Measurements from ENCODE around the gene ANKHD1.
"Not testable (repeated sequence)": the region's sequence is repeated elsewhere in the genome, so short reads cannot be mapped to it uniquely, and the experiment has no call there.

The ANKHD1 gene

DNA sequence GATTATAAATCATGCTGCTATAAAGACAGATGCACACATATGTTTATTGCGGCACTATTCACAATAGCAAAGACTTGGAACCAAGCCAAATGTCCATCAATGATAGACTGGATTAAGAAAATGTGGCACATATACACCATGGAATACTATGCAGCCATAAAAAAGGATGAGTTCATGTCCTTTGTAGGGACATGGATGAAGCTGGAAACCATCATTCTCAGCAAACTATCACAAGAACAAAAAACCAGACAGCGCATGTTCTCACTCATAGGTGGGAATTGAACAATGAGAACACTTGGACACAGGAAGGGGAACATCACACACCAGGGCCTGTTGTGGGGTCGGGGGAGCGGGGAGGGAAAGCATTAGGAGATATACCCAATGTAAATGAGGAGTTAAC is 55.7 kb downstream of the ANKHD1 start:
- CTCF ChIA-PET, result not testable (repeated sequence)

DNA sequence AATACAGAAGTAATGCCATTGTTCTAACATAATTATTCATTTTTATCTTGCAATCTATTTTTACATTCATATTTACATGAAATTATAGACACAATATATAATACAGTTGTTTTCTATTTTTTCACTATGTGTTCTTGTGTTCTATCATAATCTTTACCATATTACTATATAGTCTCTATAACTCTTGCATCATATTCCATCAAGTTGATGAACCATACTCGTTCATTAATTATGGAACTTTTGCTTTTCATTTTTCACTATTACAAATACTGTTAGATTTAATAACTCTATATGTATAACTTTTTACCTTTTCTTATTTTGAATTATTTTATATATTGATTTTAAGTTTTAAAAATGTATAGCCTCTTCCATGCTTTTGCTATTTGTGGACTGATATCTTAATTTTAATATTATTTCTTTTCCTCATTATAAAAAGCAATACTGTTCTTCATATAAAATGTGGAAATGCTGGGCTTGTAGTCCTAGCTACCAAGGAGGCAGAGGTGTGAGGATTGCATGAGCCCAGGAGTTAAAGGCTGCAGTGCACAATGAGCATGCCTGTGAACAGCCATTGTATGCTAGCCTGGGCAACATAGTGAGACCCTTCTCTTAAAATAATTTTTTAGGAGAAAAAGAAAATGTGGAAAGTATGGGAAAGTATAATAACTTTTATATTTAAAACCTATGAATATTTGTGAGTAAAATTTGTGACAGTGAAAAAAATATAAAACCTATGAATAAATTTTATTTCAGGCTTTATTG is 65.5 kb downstream of the ANKHD1 start:
- DNase-seq, result no peak
- no peaks in the 10 kb centered on the region for H3K27me3 ChIP-seq (replicated peaks in 2 of 5; ENCODE audit: control insufficient read depth in 4 of 5, insufficient read depth in 5 of 5, low read length in 4 of 5)
- ChIA-PET POLR2A (no interaction called here), CTCF (no interaction called here)
- H3K27ac ChIP-seq (ENCODE audit: insufficient read depth in 1 of 2, low read depth in 1 of 2, low read length in 2 of 2, poor library complexity in 1 of 2, severe bottlenecking in 2 of 2), result no peak overlapping the region
- H3K4me1 ChIP-seq (ENCODE audit: control extremely low read depth in 1 of 4, control insufficient read depth in 4 of 4, insufficient read depth in 4 of 4, low read length in 3 of 4), result no peaks in the 10 kb centered on the region
- H3K9me3 ChIP-seq (ENCODE audit: control extremely low read depth in 1 of 5, control insufficient read depth in 4 of 5, insufficient read depth in 2 of 5, low read depth in 1 of 5, low read length in 4 of 5), result no peaks in the 10 kb centered on the region
- no peak overlapping the region for H3K4me3 ChIP-seq (ENCODE audit: control insufficient read depth in 1 of 7, extremely low read depth in 1 of 7, insufficient read depth in 4 of 7, low read depth in 2 of 7, low read length in 6 of 7)
- no CpG with 5 or more reads among the region's 1 CpG for WGBS (ENCODE audit: insufficient coverage)
- peaks cover 7 to 43% (median 25%) of the 10 kb centered on the region in 4 experiments for H3K36me3 ChIP-seq (ENCODE audit: control insufficient read depth in 4 of 4, insufficient read depth in 4 of 4, low read length in 3 of 4)

More for the DNA sequence above, 55.7 kb downstream of the ANKHD1 start:
- no CpG with 5 or more reads among the region's 4 CpGs for WGBS (ENCODE audit: insufficient coverage)
- POLR2A ChIA-PET; H3K27me3 ChIP-seq (replicated peaks in 2 of 5; ENCODE audit: control insufficient read depth in 4 of 5, insufficient read depth in 5 of 5, low read length in 4 of 5); DNase-seq; H3K4me3 ChIP-seq (ENCODE audit: control insufficient read depth in 1 of 7, extremely low read depth in 1 of 7, insufficient read depth in 4 of 7, low read depth in 2 of 7, low read length in 6 of 7); H3K27ac ChIP-seq (ENCODE audit: insufficient read depth in 1 of 2, low read depth in 1 of 2, low read length in 2 of 2, poor library complexity in 1 of 2, severe bottlenecking in 2 of 2); H3K4me1 ChIP-seq (ENCODE audit: control extremely low read depth in 1 of 4, control insufficient read depth in 4 of 4, insufficient read depth in 4 of 4, low read length in 3 of 4); H3K9me3 ChIP-seq (ENCODE audit: control extremely low read depth in 1 of 5, control insufficient read depth in 4 of 5, insufficient read depth in 2 of 5, low read depth in 1 of 5, low read length in 4 of 5): not testable (repeated sequence)
- H3K36me3 ChIP-seq (ENCODE audit: control insufficient read depth in 4 of 4, insufficient read depth in 4 of 4, low read length in 3 of 4), result peaks cover 5 to 31% (median 21%) of the 10 kb centered on the region in 4 experiments

DNA sequence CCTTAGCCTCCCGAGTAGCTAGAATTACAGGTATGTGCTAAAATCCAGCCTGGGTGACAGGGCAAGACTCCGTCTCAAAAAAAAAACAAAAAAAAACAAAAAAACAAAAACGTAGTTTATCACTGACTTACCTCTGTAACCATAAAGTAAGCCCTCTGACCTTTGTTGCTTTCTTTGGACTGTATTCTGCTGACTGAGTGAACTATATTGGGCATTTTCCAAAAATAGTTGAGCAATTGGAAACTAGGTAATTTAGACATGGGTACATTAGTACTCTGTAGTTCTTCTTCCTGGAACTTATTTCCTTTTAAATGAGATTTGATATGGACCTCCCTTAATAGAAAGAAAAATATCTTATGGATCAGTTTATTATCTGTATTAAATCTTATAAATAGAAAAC is 66.6 kb downstream of the ANKHD1 start:
- ChIA-PET CTCF (no interaction called here), POLR2A (no interaction called here)
- H3K27ac ChIP-seq (ENCODE audit: insufficient read depth in 1 of 2, low read depth in 1 of 2, low read length in 2 of 2, poor library complexity in 1 of 2, severe bottlenecking in 2 of 2), result no peak overlapping the region
- no peaks in the 10 kb centered on the region for H3K27me3 ChIP-seq (replicated peaks in 2 of 5; ENCODE audit: control insufficient read depth in 4 of 5, insufficient read depth in 5 of 5, low read length in 4 of 5)
- no peak overlapping the region for H3K4me3 ChIP-seq (ENCODE audit: control insufficient read depth in 1 of 7, extremely low read depth in 1 of 7, insufficient read depth in 4 of 7, low read depth in 2 of 7, low read length in 6 of 7)
- peaks cover 7 to 44% (median 24%) of the 10 kb centered on the region in 4 experiments for H3K36me3 ChIP-seq (ENCODE audit: control insufficient read depth in 4 of 4, insufficient read depth in 4 of 4, low read length in 3 of 4)
- DNase-seq, result no peak
- H3K9me3 ChIP-seq (ENCODE audit: control extremely low read depth in 1 of 5, control insufficient read depth in 4 of 5, insufficient read depth in 2 of 5, low read depth in 1 of 5, low read length in 4 of 5), result no peaks in the 10 kb centered on the region
- 100% methylated on average over 1 of the region's 3 CpGs for WGBS (ENCODE audit: insufficient coverage)
- no peaks in the 10 kb centered on the region for H3K4me1 ChIP-seq (ENCODE audit: control extremely low read depth in 1 of 4, control insufficient read depth in 4 of 4, insufficient read depth in 4 of 4, low read length in 3 of 4)

DNA sequence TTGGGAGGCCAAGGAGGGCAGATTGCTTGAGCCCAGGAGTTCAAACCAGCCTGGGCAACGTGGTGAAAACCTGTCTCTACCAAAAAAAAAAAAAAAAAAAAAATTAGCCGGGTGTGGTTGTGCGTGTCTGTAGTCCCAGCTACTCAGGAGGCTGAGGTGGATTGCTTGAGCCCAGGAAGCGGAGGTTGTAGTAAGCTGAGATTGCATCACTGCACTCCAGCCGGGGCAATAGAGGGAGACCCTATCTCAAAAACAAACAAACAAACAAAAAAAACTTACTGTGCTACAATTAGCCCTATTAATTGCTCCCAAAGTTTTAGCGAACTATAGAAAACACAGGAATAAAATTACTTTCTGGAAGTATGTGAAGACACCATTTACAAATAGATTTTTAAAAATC is 67.6 kb downstream of the ANKHD1 start:
- ChIA-PET POLR2A (interaction anchor here (0.6 kb wide), 1 partner anchor 68 kb away, joined by 4 read pairs; the partner anchor contains the start of gene ANKHD1), CTCF (no interaction called here)
- DNase-seq, result no peak
- Histone ChIP-seq H3K27me3 (replicated peaks in 2 of 5; ENCODE audit: control insufficient read depth in 4 of 5, insufficient read depth in 5 of 5, low read length in 4 of 5) (no peaks in the 10 kb centered on the region), H3K4me1 (ENCODE audit: control extremely low read depth in 1 of 4, control insufficient read depth in 4 of 4, insufficient read depth in 4 of 4, low read length in 3 of 4) (no peaks in the 10 kb centered on the region), H3K27ac (ENCODE audit: insufficient read depth in 1 of 2, low read depth in 1 of 2, low read length in 2 of 2, poor library complexity in 1 of 2, severe bottlenecking in 2 of 2) (no peak overlapping the region), H3K36me3 (ENCODE audit: control insufficient read depth in 4 of 4, insufficient read depth in 4 of 4, low read length in 3 of 4) (peaks cover 7 to 46% (median 23%) of the 10 kb centered on the region in 4 experiments), H3K9me3 (ENCODE audit: control extremely low read depth in 1 of 5, control insufficient read depth in 4 of 5, insufficient read depth in 2 of 5, low read depth in 1 of 5, low read length in 4 of 5) (no peaks in the 10 kb centered on the region), H3K4me3 (ENCODE audit: control insufficient read depth in 1 of 7, extremely low read depth in 1 of 7, insufficient read depth in 4 of 7, low read depth in 2 of 7, low read length in 6 of 7) (no peak overlapping the region)
- WGBS (ENCODE audit: insufficient coverage), result no CpG with 5 or more reads among the region's 6 CpGs

DNA sequence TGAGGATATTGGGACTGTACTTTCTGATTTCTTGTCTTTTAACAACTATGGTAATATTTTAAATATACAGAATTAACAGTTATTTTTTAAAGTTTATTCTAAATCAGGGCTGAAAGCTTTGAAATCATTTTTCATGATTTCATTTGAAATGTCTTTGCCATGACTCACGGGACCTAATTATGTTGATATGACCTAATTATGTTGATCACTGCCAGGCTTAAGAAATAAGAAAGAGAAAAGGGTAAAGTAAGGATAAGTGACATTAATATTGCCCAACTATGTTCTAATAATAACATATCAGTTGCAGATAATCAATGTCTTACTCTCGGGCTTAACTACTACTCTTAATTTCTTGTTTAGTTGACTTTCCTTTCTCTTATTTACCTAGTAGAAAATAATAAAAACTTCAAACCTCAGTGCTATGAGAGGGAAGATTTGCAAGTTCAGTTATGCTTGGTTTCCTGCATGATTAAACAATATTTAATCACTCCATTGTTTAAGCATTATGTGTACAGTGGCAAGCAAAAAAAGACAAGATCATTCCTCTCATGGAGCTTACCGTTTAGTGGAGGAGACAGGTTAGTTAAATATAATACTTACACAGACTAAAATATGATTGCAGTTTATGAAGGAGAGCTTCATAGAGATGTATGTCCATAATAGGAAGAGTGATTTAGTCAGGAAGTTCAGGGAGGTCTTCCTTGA is 78.8 kb downstream of the ANKHD1 start:
- ChIA-PET CTCF (no interaction called here), POLR2A (no interaction called here)
- no peak for DNase-seq
- no peaks in the 10 kb centered on the region for H3K27me3 ChIP-seq (replicated peaks in 2 of 5; ENCODE audit: control insufficient read depth in 4 of 5, insufficient read depth in 5 of 5, low read length in 4 of 5)
- peaks cover 5 to 21% (median 11%) of the 10 kb centered on the region in 4 experiments for H3K36me3 ChIP-seq (ENCODE audit: control insufficient read depth in 4 of 4, insufficient read depth in 4 of 4, low read length in 3 of 4)
- no peak overlapping the region for H3K27ac ChIP-seq (ENCODE audit: insufficient read depth in 1 of 2, low read depth in 1 of 2, low read length in 2 of 2, poor library complexity in 1 of 2, severe bottlenecking in 2 of 2)
- H3K9me3 ChIP-seq (ENCODE audit: control extremely low read depth in 1 of 5, control insufficient read depth in 4 of 5, insufficient read depth in 2 of 5, low read depth in 1 of 5, low read length in 4 of 5), result no peaks in the 10 kb centered on the region
- H3K4me3 ChIP-seq (ENCODE audit: control insufficient read depth in 1 of 7, extremely low read depth in 1 of 7, insufficient read depth in 4 of 7, low read depth in 2 of 7, low read length in 6 of 7), result no peak overlapping the region
- no CpG with 5 or more reads among the region's 3 CpGs for WGBS (ENCODE audit: insufficient coverage)
- H3K4me1 ChIP-seq (ENCODE audit: control extremely low read depth in 1 of 4, control insufficient read depth in 4 of 4, insufficient read depth in 4 of 4, low read length in 3 of 4), result no peaks in the 10 kb centered on the region

DNA sequence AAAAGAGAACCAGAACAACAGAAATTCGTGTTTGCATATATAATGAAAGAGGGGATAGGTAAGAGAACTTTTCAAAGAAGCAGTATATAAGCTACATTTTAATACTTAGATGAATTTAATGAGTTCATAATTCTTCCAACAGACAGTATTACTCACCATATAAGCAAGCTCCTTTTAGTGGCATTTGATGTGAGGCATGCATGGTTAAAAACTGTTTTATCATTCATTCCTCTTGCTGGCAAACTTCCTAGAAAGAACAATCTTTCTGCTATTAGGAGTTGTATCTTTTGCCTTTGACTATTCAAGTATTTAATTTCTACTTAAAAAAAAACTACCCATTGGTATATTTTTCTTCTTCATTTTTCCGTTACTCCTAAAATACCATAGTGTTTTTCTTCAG is 80.1 kb downstream of the ANKHD1 start:
- ChIA-PET POLR2A (no interaction called here), CTCF (no interaction called here)
- Histone ChIP-seq H3K27ac (ENCODE audit: insufficient read depth in 1 of 2, low read depth in 1 of 2, low read length in 2 of 2, poor library complexity in 1 of 2, severe bottlenecking in 2 of 2) (no peak overlapping the region), H3K4me1 (ENCODE audit: control extremely low read depth in 1 of 4, control insufficient read depth in 4 of 4, insufficient read depth in 4 of 4, low read length in 3 of 4) (no peaks in the 10 kb centered on the region), H3K4me3 (ENCODE audit: control insufficient read depth in 1 of 7, extremely low read depth in 1 of 7, insufficient read depth in 4 of 7, low read depth in 2 of 7, low read length in 6 of 7) (no peak overlapping the region), H3K9me3 (ENCODE audit: control extremely low read depth in 1 of 5, control insufficient read depth in 4 of 5, insufficient read depth in 2 of 5, low read depth in 1 of 5, low read length in 4 of 5) (no peaks in the 10 kb centered on the region), H3K36me3 (ENCODE audit: control insufficient read depth in 4 of 4, insufficient read depth in 4 of 4, low read length in 3 of 4) (peaks cover 5 to 28% (median 16%) of the 10 kb centered on the region in 4 experiments), H3K27me3 (replicated peaks in 2 of 5; ENCODE audit: control insufficient read depth in 4 of 5, insufficient read depth in 5 of 5, low read length in 4 of 5) (no peaks in the 10 kb centered on the region)
- WGBS (ENCODE audit: insufficient coverage), result no CpG with 5 or more reads among the region's 2 CpGs
- no peak for DNase-seq

DNA sequence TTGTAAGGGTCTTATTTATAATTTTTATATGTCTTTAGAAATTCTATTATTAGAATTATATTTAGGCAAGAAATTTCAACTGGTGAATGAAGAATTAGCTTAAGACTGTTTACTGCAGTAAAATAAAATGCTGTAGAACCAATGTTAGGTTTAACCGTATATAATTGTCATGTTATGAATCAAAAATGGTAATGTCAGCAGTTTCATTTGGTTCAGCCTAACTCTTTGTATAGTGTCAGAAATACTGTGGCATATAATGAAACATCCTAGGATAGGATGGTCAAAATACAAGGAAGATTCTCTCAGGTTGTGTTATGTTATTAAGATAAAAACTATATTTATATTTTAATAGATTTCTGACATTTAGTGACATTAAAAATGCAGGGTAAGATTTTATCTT is 81.4 kb downstream of the ANKHD1 start:
- POLR2A ChIA-PET, result no interaction called here
- CTCF ChIA-PET, result no interaction called here
- WGBS (ENCODE audit: insufficient coverage), result 100% methylated on average over 1 of the region's 1 CpG

More for the DNA sequence above, 81.4 kb downstream of the ANKHD1 start:
- no peak overlapping the region for H3K4me3 ChIP-seq (ENCODE audit: control insufficient read depth in 1 of 7, extremely low read depth in 1 of 7, insufficient read depth in 4 of 7, low read depth in 2 of 7, low read length in 6 of 7)
- H3K27me3 ChIP-seq (replicated peaks in 2 of 5; ENCODE audit: control insufficient read depth in 4 of 5, insufficient read depth in 5 of 5, low read length in 4 of 5), result no peaks in the 10 kb centered on the region
- peaks cover 7 to 33% (median 20%) of the 10 kb centered on the region in 4 experiments for H3K36me3 ChIP-seq (ENCODE audit: control insufficient read depth in 4 of 4, insufficient read depth in 4 of 4, low read length in 3 of 4)
- no peak for DNase-seq
- no peaks in the 10 kb centered on the region for H3K9me3 ChIP-seq (ENCODE audit: control extremely low read depth in 1 of 5, control insufficient read depth in 4 of 5, insufficient read depth in 2 of 5, low read depth in 1 of 5, low read length in 4 of 5)
- H3K4me1 ChIP-seq (ENCODE audit: control extremely low read depth in 1 of 4, control insufficient read depth in 4 of 4, insufficient read depth in 4 of 4, low read length in 3 of 4), result no peaks in the 10 kb centered on the region
- H3K27ac ChIP-seq (ENCODE audit: insufficient read depth in 1 of 2, low read depth in 1 of 2, low read length in 2 of 2, poor library complexity in 1 of 2, severe bottlenecking in 2 of 2), result no peak overlapping the region
